ENCODE results near the gene B2M.

DNA sequence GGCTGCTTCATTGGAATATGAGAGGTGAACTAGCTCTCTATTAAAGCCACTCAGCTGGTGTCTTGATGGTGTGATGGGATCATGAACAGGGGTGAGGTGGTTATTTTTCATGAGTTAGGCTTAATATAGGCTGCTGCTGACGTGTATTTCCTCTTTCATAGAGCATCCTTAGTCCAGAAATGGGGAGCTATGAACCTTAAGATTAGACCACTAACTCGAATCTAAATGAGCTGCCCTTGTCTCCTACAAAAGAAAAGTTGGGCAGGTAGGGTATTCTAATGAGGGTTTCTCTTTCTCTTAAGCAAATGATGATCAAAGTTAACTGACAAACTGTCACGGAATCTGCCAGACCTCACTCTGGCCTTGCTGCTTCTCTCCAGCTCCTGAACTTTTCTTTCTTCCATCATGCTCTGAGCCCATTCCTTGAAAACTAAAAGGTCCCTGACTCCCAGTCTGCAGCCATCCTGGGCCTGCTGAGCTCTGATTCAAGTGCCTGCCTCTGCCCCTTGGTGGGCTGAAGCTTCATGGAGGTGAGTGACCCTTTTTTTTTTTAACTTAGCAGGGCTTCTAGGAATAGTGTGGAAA lies 25.0 kb downstream of the B2M start, which contains the start of gene TRIM69:
- TF ChIP-seq TAF1 (IDR thresholded peaks at IDR 0.05; ENCODE audit: low read depth, low read length) (no peak), POLR2AphosphoS5 (IDR thresholded peaks at IDR 0.05; ENCODE audit: low read depth, low read length) (no peak), POLR2A (IDR thresholded peaks at IDR 0.05; ENCODE audit: low read depth, low read length) (no peak), POU2F2 (IDR thresholded peaks at IDR 0.05; ENCODE audit: low read depth, low read length) (no peak), SPI1 (IDR thresholded peaks at IDR 0.05; ENCODE audit: low read depth, low read length) (no peak), PAX5 (IDR thresholded peaks at IDR 0.05; ENCODE audit: insufficient read depth, low read length, severe bottlenecking) (no peak)
